NCI-H82 (cell line): ENCODE measurements around the gene OSBP2.

Source experiments
- DNase-seq: peaks from one replicate; lab custom pipeline; 2025; lab: John Stamatoyannopoulos, UW

Gene OSBP2

GRCh38 chr22:30903876-30904460 lies 209.3 kb downstream of the OSBP2 start:
- DNase-seq: no peak

- no peak for DNase-seq
These were observed 211.1 kb downstream of the OSBP2 start for GRCh38 chr22:30905696-30906341.

GRCh38 chr22:30906411-30906810 lies 211.7 kb downstream of the OSBP2 start:
- no peak for DNase-seq

GRCh38 chr22:30906946-30907345 lies 212.3 kb downstream of the OSBP2 start:
- no peak for DNase-seq

GRCh38 chr22:30908051-30908461 lies 213.4 kb downstream of the OSBP2 start:
- no peak for DNase-seq

GRCh38 chr22:30909306-30909705 lies 214.6 kb downstream of the OSBP2 start:
- DNase-seq: no peak

GRCh38 chr22:30910358-30910757 lies 215.7 kb downstream of the OSBP2 start:
- no peak for DNase-seq

- no peak for DNase-seq
These were observed 224.1 kb downstream of the OSBP2 start for GRCh38 chr22:30918761-30919160.

- DNase-seq: no peak
These were observed 225.3 kb downstream of the OSBP2 start for GRCh38 chr22:30919973-30920372.

GRCh38 chr22:30920407-30920806 lies 225.7 kb downstream of the OSBP2 start:
- peak; percentile 72 for DNase-seq

GRCh38 chr22:30921108-30921507 lies 226.4 kb downstream of the OSBP2 start:
- DNase-seq: peak; percentile 50

GRCh38 chr22:30922151-30922611 lies 227.5 kb downstream of the OSBP2 start:
- peak; percentile 69 for DNase-seq

GRCh38 chr22:30923168-30923900 lies 228.7 kb downstream of the OSBP2 start:
- no peak for DNase-seq

GRCh38 chr22:30925667-30926066 lies 231.0 kb downstream of the OSBP2 start:
- DNase-seq: no peak

- DNase-seq: no peak
These were observed 232.0 kb downstream of the OSBP2 start for GRCh38 chr22:30926706-30927105.

GRCh38 chr22:30927806-30928205 lies 233.1 kb downstream of the OSBP2 start:
- DNase-seq: no peak

- no peak for DNase-seq
These were observed 233.7 kb downstream of the OSBP2 start for GRCh38 chr22:30928401-30928800.

GRCh38 chr22:30930228-30930627 lies 235.6 kb downstream of the OSBP2 start:
- DNase-seq: no peak

- no peak for DNase-seq
These were observed 237.0 kb downstream of the OSBP2 start for GRCh38 chr22:30931541-30932300.

GRCh38 chr22:30932661-30933060 lies 238.0 kb downstream of the OSBP2 start:
- no peak for DNase-seq

GRCh38 chr22:30933457-30933856 lies 238.8 kb downstream of the OSBP2 start:
- DNase-seq: no peak

- no peak for DNase-seq
These were observed 239.4 kb downstream of the OSBP2 start for GRCh38 chr22:30934053-30934452.
